GM23338 (cell line): Measurements from ENCODE around the gene LRRTM2. TPM values are rescaled to one million over a fixed set of nuclear protein-coding genes. Genes with fewer than 3 reads are reported as not detected.

Experiments
- ATAC-seq: fragments of 200-7000 bp; cut with Tn5 transposase; 3 replicates; pipeline ENCODE4 v1.9.1; 2020
- DNase-seq: peaks from one replicate; pipeline ENCODE4 v3.0.0-alpha.2; 2015; ENCODE audit warnings: low spot score
- H2AFZ ChIP-seq: fragments of 200-600 bp; sonication (generic); 2 replicates; pipeline ENCODE4 v1.8.0; 2016; ENCODE audit warnings: antibody characterized with exemption, mild to moderate bottlenecking, moderate library complexity
- H3F3A ChIP-seq: fragments of 200-600 bp; sonication (generic); replicated peaks from 2 replicates; pipeline ENCODE4 v1.8.0; 2017; ENCODE audit warnings: antibody characterized with exemption, mixed run types, low read depth
- H3K27ac ChIP-seq: fragments of 200-600 bp; sonication (generic); 2 replicates; pipeline ENCODE4 v1.6.1; 2016; ENCODE audit warnings: low read depth
- H3K27me3 ChIP-seq: fragments of 200-600 bp; sonication (generic); 2 replicates; pipeline ENCODE4 v1.8.0; 2016; ENCODE audit warnings: mild to moderate bottlenecking, mixed run types, moderate library complexity; ENCODE audit not compliant: insufficient read depth
- H3K36me3 ChIP-seq: fragments of 200-600 bp; sonication (generic); 2 replicates; pipeline ENCODE4 v1.8.0; 2016; ENCODE audit warnings: mild to moderate bottlenecking; ENCODE audit not compliant: insufficient read depth
- H3K4me1 ChIP-seq: fragments of 200-600 bp; sonication (generic); 2 replicates; pipeline ENCODE4 v1.8.0; 2016; ENCODE audit warnings: mild to moderate bottlenecking, moderate library complexity; ENCODE audit not compliant: insufficient read depth
- H3K4me2 ChIP-seq: fragments of 200-600 bp; sonication (generic); 2 replicates; pipeline ENCODE4 v1.7.1; 2017; ENCODE audit warnings: mixed run types
- H3K4me3 ChIP-seq: fragments of 200-600 bp; sonication (generic); 2 replicates; pipeline ENCODE4 v1.6.1; 2016; ENCODE audit warnings: mixed run types
- H3K79me2 ChIP-seq: fragments of 200-600 bp; sonication (generic); replicated peaks from 2 replicates; pipeline ENCODE4 v1.8.0; 2017; ENCODE audit warnings: mild to moderate bottlenecking; ENCODE audit not compliant: insufficient read depth
- H3K9me2 ChIP-seq: fragments of 200-600 bp; sonication (generic); 2 replicates; pipeline ENCODE4 v1.8.0; 2017; ENCODE audit not compliant: insufficient read depth
- H4K20me1 ChIP-seq: fragments of 200-600 bp; sonication (generic); replicated peaks from 2 replicates; pipeline ENCODE4 v1.8.0; 2017; ENCODE audit warnings: mild to moderate bottlenecking; ENCODE audit not compliant: insufficient read depth
- H3K27ac Mint-ChIP-seq: 2 replicates; pipeline ENCODE4 v1.8.0; 2020; ENCODE audit warnings: inconsistent platforms, mild to moderate bottlenecking, moderate library complexity, mixed read lengths
- H3K27me3 Mint-ChIP-seq: 3 replicates; pipeline ENCODE4 v1.8.0; 2022; ENCODE audit warnings: low read depth, mild to moderate bottlenecking, moderate library complexity, mixed read lengths, inconsistent platforms; ENCODE audit not compliant: insufficient read depth, poor library complexity
- H3K36me3 Mint-ChIP-seq: 3 replicates; pipeline ENCODE4 v1.8.0; 2021; ENCODE audit warnings: low read depth, mild to moderate bottlenecking, inconsistent platforms, moderate library complexity, mixed read lengths
- H3K4me1 Mint-ChIP-seq: 3 replicates; pipeline ENCODE4 v1.8.0; 2020; ENCODE audit warnings: mild to moderate bottlenecking, inconsistent platforms, mixed read lengths
- H3K4me3 Mint-ChIP-seq: 3 replicates; pipeline ENCODE4 v1.8.0; 2021; ENCODE audit warnings: moderate library complexity, mild to moderate bottlenecking, inconsistent platforms, mixed read lengths
- H3K9me3 Mint-ChIP-seq: 3 replicates; pipeline ENCODE4 v1.8.0; 2020; ENCODE audit warnings: moderate library complexity, mild to moderate bottlenecking, inconsistent platforms, mixed read lengths
- EZH2phosphoT487 ChIP-seq: fragments of 200-600 bp; sonication (generic); IDR thresholded peaks from one replicate; pipeline ENCODE4 v1.8.1; 2018; ENCODE audit warnings: antibody characterized with exemption; ENCODE audit not compliant: unreplicated experiment
- ZNF331 ChIP-seq: fragments of 250-450 bp; sonication (Bioruptor Pico); IDR thresholded peaks from 2 replicates; pipeline ENCODE4 v1.5.0; 2020; ENCODE audit warnings: low read depth, mild to moderate bottlenecking, moderate library complexity
- polyA plus RNA-seq: library from polyadenylated mRNA; unstranded; fragments of >200 nt; fragmentation: Nextera tagmentation; extraction: Ambion mirVana; gene quantifications from 2 replicates; pipeline ENCODE4 v1.2.1, GENCODE V29; 2016
- total RNA-seq: library from RNA; depleted of rRNA; stranded (reverse); fragments of >200 nt; shearing (Covaris generic); gene quantifications from 2 replicates; pipeline ENCODE4 v1.2.3, GENCODE V29; 2014
- TF ChIP-seq, protein P1 (sequence below): fragments of 250-450 bp; sonication (Bioruptor Pico); IDR thresholded peaks from 2 replicates; pipeline ENCODE4 v1.5.0; 2020; ENCODE audit warnings: mild to moderate bottlenecking, moderate library complexity

Gene LRRTM2
- total and polyA plus RNA-seq, 2 experiments from 2014 or later, result 1.5 TPM; not detected in 1

DNA sequence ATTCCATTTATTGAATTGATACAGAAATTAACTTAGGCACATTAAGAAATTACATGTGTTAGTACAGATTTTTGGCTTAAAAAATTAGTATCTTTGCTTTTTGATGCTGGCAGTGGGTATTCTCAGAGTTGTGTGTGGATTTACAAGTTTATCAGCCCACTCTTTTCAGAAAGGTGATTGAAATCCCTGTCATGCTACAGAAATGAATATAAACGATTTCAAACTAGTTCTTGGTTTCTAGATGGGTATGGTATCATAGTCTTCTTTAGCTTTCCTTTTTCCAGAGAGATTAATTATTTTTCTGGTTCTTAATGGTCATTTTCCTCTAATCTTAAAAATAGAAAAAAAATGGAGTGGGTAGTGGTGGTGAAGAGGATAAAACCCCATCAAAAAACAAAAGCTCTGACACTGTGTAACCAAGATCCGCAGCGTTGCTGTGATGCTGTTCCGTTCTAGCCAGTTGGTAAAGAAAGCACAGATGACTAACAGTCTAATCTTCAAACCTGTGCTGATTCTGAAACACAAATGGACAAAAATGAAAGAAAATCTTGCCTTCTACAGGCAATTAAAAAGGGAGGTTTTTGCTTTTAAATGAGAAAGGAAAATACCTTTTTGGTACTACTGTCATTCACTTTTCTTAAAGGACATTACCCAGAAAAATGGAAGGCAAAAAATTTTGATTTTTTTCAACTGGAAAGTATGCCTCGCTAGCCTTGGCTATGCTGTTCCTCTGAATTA is 5.2 kb downstream of the LRRTM2 start:
- no peaks in the 10 kb centered on the region for H3K36me3 ChIP-seq
- H3K27ac ChIP-seq, result peak overlapping the region; percentile 75
- DNase-seq (no peak), ATAC-seq (no peak)
- H3K4me2 ChIP-seq, result no peak overlapping the region
- H3K27me3 Mint-ChIP-seq, result peaks cover 9% of the 10 kb centered on the region
- H3K27me3 ChIP-seq, result no peaks in the 10 kb centered on the region
- no peaks in the 10 kb centered on the region; the same call in 1 of the 2 replicates for H3F3A ChIP-seq
- no peak overlapping the region for H2AFZ ChIP-seq
- H3K9me2 ChIP-seq, result no peaks in the 10 kb centered on the region
- peaks cover 53% of the 10 kb centered on the region for H3K4me1 ChIP-seq
- H3K4me1 Mint-ChIP-seq, result peaks cover 80% of the 10 kb centered on the region
- H4K20me1 ChIP-seq, result 0 out of 2 replicates have a peak, but pooled peaks cover 2% of the 10 kb centered on the region
- H3K4me3 Mint-ChIP-seq, result no peak overlapping the region
- H3K27ac Mint-ChIP-seq, result peak overlapping the region; percentile 90
- H3K36me3 Mint-ChIP-seq, result peaks cover 2% of the 10 kb centered on the region; the same call in 2 of the 3 replicates
- TF ChIP-seq, protein P1, sequence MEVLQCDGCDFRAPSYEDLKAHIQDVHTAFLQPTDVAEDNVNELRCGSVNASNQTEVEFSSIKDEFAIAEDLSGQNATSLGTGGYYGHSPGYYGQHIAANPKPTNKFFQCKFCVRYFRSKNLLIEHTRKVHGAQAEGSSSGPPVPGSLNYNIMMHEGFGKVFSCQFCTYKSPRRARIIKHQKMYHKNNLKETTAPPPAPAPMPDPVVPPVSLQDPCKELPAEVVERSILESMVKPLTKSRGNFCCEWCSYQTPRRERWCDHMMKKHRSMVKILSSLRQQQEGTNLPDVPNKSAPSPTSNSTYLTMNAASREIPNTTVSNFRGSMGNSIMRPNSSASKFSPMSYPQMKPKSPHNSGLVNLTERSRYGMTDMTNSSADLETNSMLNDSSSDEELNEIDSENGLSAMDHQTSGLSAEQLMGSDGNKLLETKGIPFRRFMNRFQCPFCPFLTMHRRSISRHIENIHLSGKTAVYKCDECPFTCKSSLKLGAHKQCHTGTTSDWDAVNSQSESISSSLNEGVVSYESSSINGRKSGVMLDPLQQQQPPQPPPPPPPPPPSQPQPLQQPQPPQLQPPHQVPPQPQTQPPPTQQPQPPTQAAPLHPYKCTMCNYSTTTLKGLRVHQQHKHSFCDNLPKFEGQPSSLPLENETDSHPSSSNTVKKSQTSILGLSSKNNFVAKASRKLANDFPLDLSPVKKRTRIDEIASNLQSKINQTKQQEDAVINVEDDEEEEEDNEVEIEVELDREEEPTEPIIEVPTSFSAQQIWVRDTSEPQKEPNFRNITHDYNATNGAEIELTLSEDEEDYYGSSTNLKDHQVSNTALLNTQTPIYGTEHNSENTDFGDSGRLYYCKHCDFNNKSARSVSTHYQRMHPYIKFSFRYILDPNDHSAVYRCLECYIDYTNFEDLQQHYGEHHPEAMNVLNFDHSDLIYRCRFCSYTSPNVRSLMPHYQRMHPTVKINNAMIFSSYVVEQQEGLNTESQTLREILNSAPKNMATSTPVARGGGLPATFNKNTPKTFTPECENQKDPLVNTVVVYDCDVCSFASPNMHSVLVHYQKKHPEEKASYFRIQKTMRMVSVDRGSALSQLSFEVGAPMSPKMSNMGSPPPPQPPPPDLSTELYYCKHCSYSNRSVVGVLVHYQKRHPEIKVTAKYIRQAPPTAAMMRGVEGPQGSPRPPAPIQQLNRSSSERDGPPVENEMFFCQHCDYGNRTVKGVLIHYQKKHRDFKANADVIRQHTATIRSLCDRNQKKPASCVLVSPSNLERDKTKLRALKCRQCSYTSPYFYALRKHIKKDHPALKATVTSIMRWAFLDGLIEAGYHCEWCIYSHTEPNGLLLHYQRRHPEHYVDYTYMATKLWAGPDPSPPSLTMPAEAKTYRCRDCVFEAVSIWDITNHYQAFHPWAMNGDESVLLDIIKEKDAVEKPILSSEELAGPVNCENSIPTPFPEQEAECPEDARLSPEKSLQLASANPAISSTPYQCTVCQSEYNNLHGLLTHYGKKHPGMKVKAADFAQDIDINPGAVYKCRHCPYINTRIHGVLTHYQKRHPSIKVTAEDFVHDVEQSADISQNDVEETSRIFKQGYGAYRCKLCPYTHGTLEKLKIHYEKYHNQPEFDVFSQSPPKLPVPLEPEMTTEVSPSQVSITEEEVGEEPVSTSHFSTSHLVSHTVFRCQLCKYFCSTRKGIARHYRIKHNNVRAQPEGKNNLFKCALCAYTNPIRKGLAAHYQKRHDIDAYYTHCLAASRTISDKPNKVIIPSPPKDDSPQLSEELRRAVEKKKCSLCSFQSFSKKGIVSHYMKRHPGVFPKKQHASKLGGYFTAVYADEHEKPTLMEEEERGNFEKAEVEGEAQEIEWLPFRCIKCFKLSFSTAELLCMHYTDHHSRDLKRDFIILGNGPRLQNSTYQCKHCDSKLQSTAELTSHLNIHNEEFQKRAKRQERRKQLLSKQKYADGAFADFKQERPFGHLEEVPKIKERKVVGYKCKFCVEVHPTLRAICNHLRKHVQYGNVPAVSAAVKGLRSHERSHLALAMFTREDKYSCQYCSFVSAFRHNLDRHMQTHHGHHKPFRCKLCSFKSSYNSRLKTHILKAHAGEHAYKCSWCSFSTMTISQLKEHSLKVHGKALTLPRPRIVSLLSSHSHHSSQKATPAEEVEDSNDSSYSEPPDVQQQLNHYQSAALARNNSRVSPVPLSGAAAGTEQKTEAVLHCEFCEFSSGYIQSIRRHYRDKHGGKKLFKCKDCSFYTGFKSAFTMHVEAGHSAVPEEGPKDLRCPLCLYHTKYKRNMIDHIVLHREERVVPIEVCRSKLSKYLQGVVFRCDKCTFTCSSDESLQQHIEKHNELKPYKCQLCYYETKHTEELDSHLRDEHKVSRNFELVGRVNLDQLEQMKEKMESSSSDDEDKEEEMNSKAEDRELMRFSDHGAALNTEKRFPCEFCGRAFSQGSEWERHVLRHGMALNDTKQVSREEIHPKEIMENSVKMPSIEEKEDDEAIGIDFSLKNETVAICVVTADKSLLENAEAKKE (CRISPR knock-in tag), result no peak
- H3K79me2 ChIP-seq, result peaks cover 61% of the 10 kb centered on the region
- no peaks in the 10 kb centered on the region for H3K9me3 Mint-ChIP-seq
- no peak overlapping the region for H3K4me3 ChIP-seq

DNA sequence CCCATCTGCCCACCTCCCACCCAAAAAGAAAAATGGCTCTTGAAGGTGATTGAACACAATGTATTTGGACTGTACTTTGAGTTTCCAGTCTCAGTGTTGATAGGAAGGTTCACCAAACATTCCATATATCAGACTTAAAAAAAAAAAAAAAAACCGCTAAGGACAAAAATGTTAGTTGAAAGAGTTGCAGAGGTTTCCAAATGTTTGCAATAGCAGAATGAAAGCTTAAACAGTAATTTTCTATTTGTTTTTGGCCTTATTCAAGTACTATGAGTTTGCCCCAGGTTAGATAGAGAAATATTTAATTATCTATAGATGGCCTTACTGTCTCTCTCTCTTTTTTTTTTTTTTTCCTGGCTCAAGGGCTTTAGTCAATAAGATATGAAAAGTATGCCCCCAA is 6.1 kb downstream of the LRRTM2 start:
- peaks cover 6% of the 10 kb centered on the region for H3K27me3 Mint-ChIP-seq
- Histone ChIP-seq H3K79me2 (peaks cover 65% of the 10 kb centered on the region), H3K36me3 (no peaks in the 10 kb centered on the region), H4K20me1 (0 out of 2 replicates have a peak, but pooled peaks cover 2% of the 10 kb centered on the region), H3K4me2 (no peak overlapping the region), H2AFZ (no peak overlapping the region), H3F3A (no peaks in the 10 kb centered on the region; the same call in 1 of the 2 replicates), H3K4me1 (peaks cover 44% of the 10 kb centered on the region), H3K27me3 (no peaks in the 10 kb centered on the region), H3K27ac (no peak overlapping the region), H3K9me2 (no peaks in the 10 kb centered on the region), H3K4me3 (no peak overlapping the region)
- ATAC-seq (no peak), DNase-seq (no peak)
- no peak overlapping the region for H3K4me3 Mint-ChIP-seq
- H3K4me1 Mint-ChIP-seq, result peaks cover 71% of the 10 kb centered on the region
- peak overlapping the region; percentile 33; the same call in 1 of the 2 replicates for H3K27ac Mint-ChIP-seq
- peaks cover 9% of the 10 kb centered on the region for H3K36me3 Mint-ChIP-seq
- H3K9me3 Mint-ChIP-seq, result no peaks in the 10 kb centered on the region; the same call in 2 of the 3 replicates
- TF ChIP-seq, protein P1 (CRISPR knock-in tag), result no peak
- TF ChIP-seq EZH2phosphoT487 (no peak), ZNF331 (CRISPR knock-in tag) (no peak)
